Activated naive CD8-positive, alpha-beta T cell treated with anti-CD3 and anti-CD28 coated beads for 36 hours (primary cell): ENCODE measurements around the gene SRGAP2C. TPM values are rescaled to one million over a fixed set of nuclear protein-coding genes. Genes with fewer than 3 reads are reported as not detected.
"Not testable (repeated sequence)": the region's sequence is repeated elsewhere in the genome, so short reads cannot be mapped to it uniquely, and the experiment has no call there.

Experiments used
- DNase-seq: peaks from one replicate; pipeline ENCODE4 v3.0.0; 2021
- H3K27ac Mint-ChIP-seq: one replicate; pipeline ENCODE4 v1.8.0; 2022; ENCODE audit warnings: mild to moderate bottlenecking, moderate library complexity, mixed read lengths
- H3K27me3 Mint-ChIP-seq: one replicate; pipeline ENCODE4 v1.8.0; 2022; ENCODE audit warnings: mild to moderate bottlenecking, mixed read lengths
- H3K36me3 Mint-ChIP-seq: one replicate; pipeline ENCODE4 v1.8.0; 2021; ENCODE audit warnings: mild to moderate bottlenecking, mixed read lengths
- H3K4me1 Mint-ChIP-seq: one replicate; pipeline ENCODE4 v1.8.0; 2021; ENCODE audit warnings: mixed read lengths
- H3K4me3 Mint-ChIP-seq: one replicate; pipeline ENCODE4 v1.8.0; 2022; ENCODE audit warnings: mild to moderate bottlenecking, moderate library complexity, mixed read lengths
- H3K9me3 Mint-ChIP-seq: one replicate; pipeline ENCODE4 v1.8.0; 2022; ENCODE audit warnings: mixed read lengths
- total RNA-seq, 2 experiments: library from RNA; stranded (reverse); gene quantifications; one replicate each; pipeline ENCODE4 v1.2.3, GENCODE V29; 2021

SRGAP2C gene
- total RNA-seq, 2 experiments from 2014 or later = 14.6 to 19.1 TPM

DNA sequence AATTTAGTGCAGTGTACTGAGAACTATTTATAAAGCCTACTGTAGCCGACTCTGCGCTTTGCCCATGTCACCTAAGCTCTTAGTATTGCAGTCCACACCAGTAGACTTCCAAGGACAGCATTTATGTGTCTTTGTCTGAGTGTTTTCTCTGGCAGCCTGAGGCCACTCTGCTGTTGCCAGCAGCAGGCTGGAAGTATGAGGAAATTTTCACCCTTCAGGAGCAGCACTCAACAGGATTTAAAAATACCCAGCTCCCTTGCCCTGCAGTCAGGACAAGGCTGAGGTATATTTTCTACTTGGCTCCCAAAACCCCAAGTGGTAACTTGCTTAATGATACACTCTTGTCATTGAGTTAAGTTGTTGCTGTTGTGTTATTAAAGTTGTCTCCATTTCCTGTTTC, 230.1 kb downstream of the SRGAP2C start:
- H3K4me3 Mint-ChIP-seq = no peak overlapping the region
- H3K4me1 Mint-ChIP-seq = peaks cover 2% of the 10 kb centered on the region
- DNase-seq = no peak
- peaks cover 19% of the 10 kb centered on the region for H3K27me3 Mint-ChIP-seq
- no peaks in the 10 kb centered on the region for H3K9me3 Mint-ChIP-seq
- H3K27ac Mint-ChIP-seq = no peak overlapping the region
- H3K36me3 Mint-ChIP-seq = no peaks in the 10 kb centered on the region

DNA sequence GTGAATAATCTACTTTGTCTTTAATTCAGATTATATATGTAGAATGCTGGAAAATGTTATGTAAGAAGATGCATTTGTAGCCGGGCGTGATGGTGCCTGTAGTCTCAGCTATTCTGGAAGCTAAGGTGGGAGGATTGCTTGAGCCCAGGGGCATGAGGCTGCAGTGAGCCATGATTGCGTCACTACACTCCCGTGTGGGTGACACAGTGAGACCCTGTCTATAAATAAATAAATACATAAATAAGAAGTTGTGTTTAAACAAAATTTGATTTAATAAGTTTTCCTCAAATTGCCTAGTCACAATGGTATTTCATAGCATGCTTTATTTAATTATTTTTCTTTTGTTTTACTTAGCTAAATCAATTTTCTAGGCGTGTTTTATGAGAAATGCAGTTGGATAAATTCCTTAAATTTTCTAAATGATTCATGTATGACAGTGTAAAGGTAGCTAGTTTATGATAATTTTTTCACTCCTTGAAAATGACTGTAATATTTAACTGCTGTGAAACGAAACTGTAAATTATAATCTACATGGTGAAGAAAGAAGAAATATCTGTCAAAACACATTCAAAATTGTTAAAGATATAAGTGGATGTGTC, 232.6 kb downstream of the SRGAP2C start:
- peaks cover 19% of the 10 kb centered on the region for H3K27me3 Mint-ChIP-seq
- no peak overlapping the region for H3K27ac Mint-ChIP-seq
- no peaks in the 10 kb centered on the region for H3K36me3 Mint-ChIP-seq
- no peak for DNase-seq
- H3K4me3 Mint-ChIP-seq = no peak overlapping the region
- no peaks in the 10 kb centered on the region for H3K9me3 Mint-ChIP-seq
- peaks cover 5% of the 10 kb centered on the region for H3K4me1 Mint-ChIP-seq

DNA sequence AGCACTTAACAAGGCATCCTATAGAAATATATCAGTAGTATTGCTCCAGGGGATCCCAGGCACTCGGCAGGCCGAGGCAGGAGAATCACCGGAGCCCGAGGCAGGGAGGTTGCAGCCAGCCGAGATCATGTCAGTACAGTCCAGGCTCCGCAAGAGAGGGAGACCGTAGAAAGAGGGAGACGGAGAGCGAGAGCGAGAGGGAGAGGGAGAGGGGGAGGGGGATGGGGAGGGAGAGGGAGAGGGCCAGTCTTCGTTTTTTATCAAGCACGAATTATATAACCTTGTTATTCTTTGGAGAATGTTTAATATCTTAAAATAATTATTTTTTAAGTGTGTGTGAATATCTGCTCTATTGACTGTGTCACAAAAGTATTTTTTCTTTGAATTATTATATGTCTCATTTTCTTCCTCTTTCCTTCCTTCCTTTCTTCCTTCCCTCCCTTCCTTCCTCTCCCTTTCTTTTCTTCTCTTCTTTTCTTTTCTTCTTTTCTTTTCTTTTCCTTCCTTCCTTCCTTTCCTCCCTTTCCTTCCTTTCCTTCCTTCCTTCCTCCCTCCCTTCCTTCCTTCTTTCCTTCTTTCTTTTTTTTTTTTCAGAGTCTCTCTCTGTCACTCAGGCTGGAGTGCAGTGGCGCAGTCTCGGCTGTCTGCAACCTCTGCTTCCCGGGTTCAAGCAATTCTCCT, 233.7 kb downstream of the SRGAP2C start:
- Mint-ChIP-seq H3K9me3 (no peaks in the 10 kb centered on the region), H3K27me3 (peaks cover 19% of the 10 kb centered on the region), H3K27ac (no peak overlapping the region), H3K4me1 (peaks cover 5% of the 10 kb centered on the region), H3K4me3 (no peak overlapping the region), H3K36me3 (no peaks in the 10 kb centered on the region)
- no peak for DNase-seq

DNA sequence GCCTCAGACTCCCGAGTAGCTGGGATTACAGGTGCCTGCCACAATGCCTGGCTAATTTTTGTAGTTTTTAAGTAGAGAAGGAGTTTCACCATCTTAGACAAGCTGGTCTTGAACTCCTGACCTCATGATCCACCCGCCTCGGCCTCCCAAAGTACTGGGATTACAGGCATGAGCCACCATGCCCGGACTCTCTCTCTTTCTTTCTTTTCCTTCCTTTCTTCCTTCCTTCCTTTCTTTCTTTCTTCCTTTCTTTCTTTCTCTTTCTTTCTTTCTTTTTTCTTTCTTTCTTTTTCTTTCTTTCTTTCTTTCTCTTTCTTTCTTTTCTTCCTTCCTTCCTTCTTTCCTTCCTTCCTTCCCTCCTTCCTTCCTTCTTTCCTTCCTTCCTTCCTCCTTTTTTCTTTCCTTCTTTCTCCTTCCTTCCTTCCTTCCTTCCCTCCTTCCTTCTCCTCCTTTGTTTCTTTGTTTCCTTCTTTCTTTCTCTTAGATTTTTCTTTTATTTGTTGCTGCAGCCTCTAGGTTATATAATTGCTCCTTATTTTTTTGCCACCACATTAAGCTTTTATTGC, 234.4 kb downstream of the SRGAP2C start:
- H3K27me3 Mint-ChIP-seq = peaks cover 19% of the 10 kb centered on the region
- not testable (repeated sequence) for H3K27ac Mint-ChIP-seq, H3K4me1 Mint-ChIP-seq, H3K9me3 Mint-ChIP-seq, H3K4me3 Mint-ChIP-seq, DNase-seq, H3K36me3 Mint-ChIP-seq

DNA sequence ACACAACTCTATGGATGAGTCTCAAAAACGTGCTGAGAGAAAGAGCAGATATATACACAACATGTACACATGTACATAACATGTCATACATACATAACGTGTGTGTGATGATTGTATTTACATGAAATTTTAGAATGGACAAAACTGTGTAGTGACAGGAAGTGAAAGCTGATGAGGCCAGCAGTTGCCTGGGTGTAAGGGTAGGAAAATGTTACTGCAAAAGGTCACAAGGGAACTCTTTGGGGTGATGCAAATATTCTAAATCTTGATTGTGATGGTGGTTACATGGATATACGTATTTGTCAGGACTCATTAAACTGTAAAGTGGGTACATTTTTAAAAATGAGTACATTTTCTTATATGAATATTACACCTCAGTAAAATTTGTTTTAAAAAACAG, 236.7 kb downstream of the SRGAP2C start:
- not testable (repeated sequence) for H3K4me1 Mint-ChIP-seq, H3K36me3 Mint-ChIP-seq, H3K4me3 Mint-ChIP-seq, H3K27ac Mint-ChIP-seq, H3K9me3 Mint-ChIP-seq, DNase-seq
- H3K27me3 Mint-ChIP-seq = peaks cover 19% of the 10 kb centered on the region

DNA sequence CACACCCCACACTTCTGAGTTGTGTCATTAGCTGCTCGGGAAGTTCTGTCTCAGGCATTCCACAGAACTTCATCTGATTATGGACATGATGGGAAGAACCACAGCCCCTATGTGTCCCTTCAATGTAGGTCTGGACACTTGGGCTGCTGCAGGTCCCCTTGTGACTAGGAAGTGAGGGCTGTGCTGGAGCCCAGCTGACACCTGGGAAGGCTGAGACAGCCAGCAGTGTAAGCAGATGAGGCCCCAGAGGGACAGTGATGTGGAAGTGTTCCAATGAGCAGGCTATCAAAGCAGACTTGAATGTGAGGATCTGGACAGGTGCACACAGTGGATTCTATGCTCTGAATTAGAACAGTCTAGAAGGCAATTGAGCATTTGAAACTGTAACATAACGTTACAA, 239.2 kb downstream of the SRGAP2C start:
- not testable (repeated sequence) for H3K9me3 Mint-ChIP-seq, H3K27ac Mint-ChIP-seq, H3K36me3 Mint-ChIP-seq, H3K27me3 Mint-ChIP-seq, H3K4me1 Mint-ChIP-seq, H3K4me3 Mint-ChIP-seq, DNase-seq

DNA sequence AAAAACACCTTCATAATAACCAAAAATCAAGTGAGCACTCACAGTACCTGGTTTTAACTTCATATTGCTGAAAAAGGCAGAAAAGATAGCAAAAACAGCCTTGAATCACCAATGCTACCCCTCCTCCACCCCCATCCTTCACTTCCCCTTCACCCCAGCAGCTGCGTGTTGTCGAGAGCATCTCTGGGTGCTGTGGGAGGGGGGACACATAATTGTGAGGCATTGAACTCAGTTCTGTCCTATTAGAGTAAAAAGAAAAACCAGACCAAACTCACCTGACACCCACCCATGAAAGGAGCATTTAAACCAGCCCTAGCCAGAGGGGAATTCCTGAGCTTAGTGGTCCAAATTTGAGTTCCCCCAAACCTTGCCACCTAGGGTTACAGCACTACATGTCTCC, 248.7 kb downstream of the SRGAP2C start:
- H3K27me3 Mint-ChIP-seq = peaks cover 28% of the 10 kb centered on the region
- not testable (repeated sequence) for H3K36me3 Mint-ChIP-seq, H3K4me1 Mint-ChIP-seq

DNA sequence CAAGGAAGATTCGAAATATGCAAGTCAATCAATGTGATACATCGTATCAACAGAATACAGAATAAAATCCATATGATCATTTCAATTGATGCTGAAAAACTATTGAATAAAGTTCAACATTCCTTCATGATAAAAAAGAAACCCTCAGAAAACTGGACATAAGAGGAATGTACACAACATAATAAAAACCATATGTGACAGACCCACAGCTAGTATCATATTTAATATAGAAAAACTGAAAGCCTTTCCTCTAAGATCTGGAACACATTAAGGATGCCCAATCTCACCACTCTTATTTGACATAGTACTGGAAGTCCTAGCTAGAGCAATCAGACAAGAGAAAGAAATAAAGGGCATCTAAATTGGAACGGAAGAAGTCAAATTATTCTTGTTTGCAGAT, 254.1 kb downstream of the SRGAP2C start:
- not testable (repeated sequence) for H3K4me1 Mint-ChIP-seq, H3K36me3 Mint-ChIP-seq, H3K27ac Mint-ChIP-seq, DNase-seq, H3K4me3 Mint-ChIP-seq, H3K27me3 Mint-ChIP-seq
- H3K9me3 Mint-ChIP-seq = peaks cover 11% of the 10 kb centered on the region

More for the DNA sequence above, 248.7 kb downstream of the SRGAP2C start:
- not testable (repeated sequence) for H3K27ac Mint-ChIP-seq, DNase-seq, H3K4me3 Mint-ChIP-seq, H3K9me3 Mint-ChIP-seq

DNA sequence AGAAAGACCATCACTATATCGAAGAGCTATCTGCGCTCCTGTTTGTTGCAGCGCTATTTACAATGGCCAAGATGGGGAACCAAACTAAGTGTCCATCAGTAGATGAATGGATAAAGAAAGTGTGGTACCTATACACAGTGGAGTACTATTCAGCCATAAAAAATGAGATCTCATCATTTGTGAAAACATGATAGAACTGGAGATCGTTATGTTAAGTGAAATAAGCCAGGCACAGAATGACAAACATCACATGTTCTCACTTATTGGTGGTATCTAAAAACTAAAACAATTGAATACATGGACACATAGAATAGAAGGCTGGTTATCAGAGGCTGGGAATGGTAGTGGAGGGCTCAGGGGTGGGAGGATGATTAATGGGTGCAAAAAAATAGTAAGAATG, 256.2 kb downstream of the SRGAP2C start:
- DNase-seq = no peak
- Mint-ChIP-seq H3K27ac (no peak overlapping the region), H3K9me3 (peaks cover 11% of the 10 kb centered on the region), H3K36me3 (no peaks in the 10 kb centered on the region), H3K4me1 (peaks cover 4% of the 10 kb centered on the region), H3K27me3 (peaks cover 6% of the 10 kb centered on the region), H3K4me3 (no peak overlapping the region)

Other genes with a start within 250 kb of the SRGAP2C start
- 10 to 100 TPM; 24.6 to 26.9 TPM for gene FAM72B, start 635 bp upstream of the SRGAP2C start, total RNA-seq